ENCODE results near the gene SAMHD1. TPM values are rescaled to one million over a fixed set of nuclear protein-coding genes. Genes with fewer than 3 reads are reported as not detected.

SAMHD1 gene
- total RNA-seq, 1 donor = 32.6 TPM

GRCh38 chr20:36854348-36855240 lies 96.9 kb downstream of the SAMHD1 start:
- H3K9me3 ChIP-seq (ENCODE audit: low read depth, low read length) = no peaks in the 10 kb centered on the region
- no peak overlapping the region for H3K4me3 ChIP-seq (ENCODE audit: insufficient read depth, low read length)
- H3K36me3 ChIP-seq (ENCODE audit: insufficient read depth, low read length) = peaks cover 22% of the 10 kb centered on the region
- TF ChIP-seq CTCF (IDR thresholded peaks at IDR 0.05; ENCODE audit: extremely low read depth, low read depth, low read length) = no peak
- H3K4me1 ChIP-seq (ENCODE audit: insufficient read depth, low read length) = peaks cover 57% of the 10 kb centered on the region
- no peak overlapping the region for H2AFZ ChIP-seq (ENCODE audit: low read length)
- H4K20me1 ChIP-seq (ENCODE audit: insufficient read depth, low read length) = peaks cover 37% of the 10 kb centered on the region
- peak; percentile 68 for DNase-seq (ENCODE audit: insufficient read length, low spot score, missing footprints)
- peaks cover 98% of the 10 kb centered on the region for H3K79me2 ChIP-seq (ENCODE audit: insufficient read depth, low read length)
- no peak overlapping the region for H3K4me2 ChIP-seq (ENCODE audit: insufficient read depth, low read length)
- peak overlapping the region; percentile 52 for H3K27ac ChIP-seq (ENCODE audit: low read depth, low read length)
- no peaks in the 10 kb centered on the region for H3K27me3 ChIP-seq (ENCODE audit: insufficient read depth, low read length)

GRCh38 chr20:36852187-36852586 lies 99.3 kb downstream of the SAMHD1 start:
- peaks cover 63% of the 10 kb centered on the region for H3K4me1 ChIP-seq (ENCODE audit: insufficient read depth, low read length)
- H3K4me3 ChIP-seq (ENCODE audit: insufficient read depth, low read length) = no peak overlapping the region
- H3K27me3 ChIP-seq (ENCODE audit: insufficient read depth, low read length) = no peaks in the 10 kb centered on the region
- peaks cover 23% of the 10 kb centered on the region for H4K20me1 ChIP-seq (ENCODE audit: insufficient read depth, low read length)
- H3K4me2 ChIP-seq (ENCODE audit: insufficient read depth, low read length) = no peak overlapping the region
- H3K27ac ChIP-seq (ENCODE audit: low read depth, low read length) = peak overlapping the region; percentile 62
- H3K79me2 ChIP-seq (ENCODE audit: insufficient read depth, low read length) = peaks cover 89% of the 10 kb centered on the region
- DNase-seq (ENCODE audit: insufficient read length, low spot score, missing footprints) = peak; percentile 83
- H3K9me3 ChIP-seq (ENCODE audit: low read depth, low read length) = no peaks in the 10 kb centered on the region
- no peak for TF ChIP-seq CTCF (IDR thresholded peaks at IDR 0.05; ENCODE audit: extremely low read depth, low read depth, low read length)
- H3K36me3 ChIP-seq (ENCODE audit: insufficient read depth, low read length) = peaks cover 16% of the 10 kb centered on the region
- peak overlapping the region; percentile 49 for H2AFZ ChIP-seq (ENCODE audit: low read length)

GRCh38 chr20:36851490-36851889 lies 100.0 kb downstream of the SAMHD1 start:
- Histone ChIP-seq H3K27me3 (ENCODE audit: insufficient read depth, low read length) (no peaks in the 10 kb centered on the region), H3K4me3 (ENCODE audit: insufficient read depth, low read length) (no peak overlapping the region), H3K79me2 (ENCODE audit: insufficient read depth, low read length) (peaks cover 89% of the 10 kb centered on the region), H3K4me2 (ENCODE audit: insufficient read depth, low read length) (no peak overlapping the region), H2AFZ (ENCODE audit: low read length) (no peak overlapping the region), H3K27ac (ENCODE audit: low read depth, low read length) (peak overlapping the region; percentile 62), H3K36me3 (ENCODE audit: insufficient read depth, low read length) (peaks cover 16% of the 10 kb centered on the region), H3K4me1 (ENCODE audit: insufficient read depth, low read length) (peaks cover 60% of the 10 kb centered on the region), H3K9me3 (ENCODE audit: low read depth, low read length) (no peaks in the 10 kb centered on the region), H4K20me1 (ENCODE audit: insufficient read depth, low read length) (peaks cover 16% of the 10 kb centered on the region)
- no peak for TF ChIP-seq CTCF (IDR thresholded peaks at IDR 0.05; ENCODE audit: extremely low read depth, low read depth, low read length)
- DNase-seq (ENCODE audit: insufficient read length, low spot score, missing footprints) = peak; percentile 59

- H3K4me3 ChIP-seq (ENCODE audit: insufficient read depth, low read length) = no peak overlapping the region
- DNase-seq (ENCODE audit: insufficient read length, low spot score, missing footprints) = no peak
- H3K79me2 ChIP-seq (ENCODE audit: insufficient read depth, low read length) = peaks cover 89% of the 10 kb centered on the region
- peaks cover 59% of the 10 kb centered on the region for H3K4me1 ChIP-seq (ENCODE audit: insufficient read depth, low read length)
- H4K20me1 ChIP-seq (ENCODE audit: insufficient read depth, low read length) = peaks cover 11% of the 10 kb centered on the region
- TF ChIP-seq CTCF (IDR thresholded peaks at IDR 0.05; ENCODE audit: extremely low read depth, low read depth, low read length) = no peak
- H3K36me3 ChIP-seq (ENCODE audit: insufficient read depth, low read length) = peaks cover 16% of the 10 kb centered on the region
- H3K27ac ChIP-seq (ENCODE audit: low read depth, low read length) = peak overlapping the region; percentile 10
- no peak overlapping the region for H2AFZ ChIP-seq (ENCODE audit: low read length)
- no peak overlapping the region for H3K4me2 ChIP-seq (ENCODE audit: insufficient read depth, low read length)
- H3K9me3 ChIP-seq (ENCODE audit: low read depth, low read length) = no peaks in the 10 kb centered on the region
- no peaks in the 10 kb centered on the region for H3K27me3 ChIP-seq (ENCODE audit: insufficient read depth, low read length)
These were observed 100.7 kb downstream of the SAMHD1 start for GRCh38 chr20:36850759-36851158.

All from osteoblast (primary cell).